ENCODE measurements around the gene P2RY11. TPM values are rescaled to one million over a fixed set of nuclear protein-coding genes. Genes with fewer than 3 reads are reported as not detected.

The P2RY11 gene
- total and polyA plus RNA-seq, 12 donors, result 4.2 to 13.8 (median 6.4) TPM

GRCh38 chr19:10114651-10115391 lies 3.3 kb downstream of the P2RY11 start:
- no peaks in the 10 kb centered on the region for H3K9me3 ChIP-seq
- TF ChIP-seq CTCF (IDR thresholded peaks at IDR 0.05), result no peak
- intact Hi-C loops (cut with DNase I), result loop anchor here in 3 of 10 donors (5.0 to 10.0 kb wide), 3 partner anchors 120 to 183 kb away; partner anchors contain the start of genes OLFM2 (in 1 of the 3) and S1PR2 (in 1 of the 3)
- WGBS, 2 donors, result 81 to 84% methylated on average over 26 of the region's 26 CpGs
- H3K4me3 ChIP-seq, result no peak overlapping the region
- H3K4me1 ChIP-seq, result peaks cover 8 to 52% (median 19%) of the 10 kb centered on the region in 9 donors
- no peak for ATAC-seq
- DNase-seq, result no peak
- H3K36me3 ChIP-seq, result peaks cover 0 to 76% (median 42%) of the 10 kb centered on the region in 9 donors
- H3K27ac ChIP-seq, result no peak overlapping the region
- no peaks in the 10 kb centered on the region for H3K27me3 ChIP-seq

- H3K4me1 ChIP-seq, result peaks cover 8 to 59% (median 19%) of the 10 kb centered on the region in 9 donors
- no peak overlapping the region for H3K4me3 ChIP-seq
- no peaks in the 10 kb centered on the region for H3K9me3 ChIP-seq
- ATAC-seq (no peak), DNase-seq (no peak)
- peaks cover 0 to 69% (median 35%) of the 10 kb centered on the region in 9 donors for H3K36me3 ChIP-seq
- 88 to 89% methylated on average over 40 to 45 of the region's 45 CpGs for WGBS, 2 donors
- no peak for TF ChIP-seq CTCF (IDR thresholded peaks at IDR 0.05)
- no peaks in the 10 kb centered on the region for H3K27me3 ChIP-seq
- no peak overlapping the region for H3K27ac ChIP-seq
- intact Hi-C loops (cut with DNase I), result loop anchor here in 2 of 10 donors (10.0 kb wide), 2 partner anchors 119 to 181 kb away; partner anchors contain the start of genes OLFM2 (in 1 of the 2) and S1PR2 (in 1 of the 2)
Observed at GRCh38 chr19:10115392-10116084, 4.0 kb downstream of the P2RY11 start.

- Histone ChIP-seq H3K4me1 (peaks cover 8 to 54% (median 21%) of the 10 kb centered on the region in 9 donors), H3K4me3 (no peak overlapping the region), H3K27ac (no peak overlapping the region), H3K27me3 (no peaks in the 10 kb centered on the region), H3K9me3 (no peaks in the 10 kb centered on the region), H3K36me3 (peaks cover 0 to 62% (median 31%) of the 10 kb centered on the region in 9 donors)
- DNase-seq (no peak), ATAC-seq (peak in 1 of 8 donors; percentile 13)
- intact Hi-C loops (cut with DNase I), result loop anchor here in 2 of 10 donors (10.0 kb wide), 2 partner anchors 119 to 181 kb away; partner anchors contain the start of genes OLFM2 (in 1 of the 2) and S1PR2 (in 1 of the 2)
- 82 to 87% methylated on average over 35 of the region's 35 CpGs for WGBS, 2 donors
- TF ChIP-seq CTCF (IDR thresholded peaks at IDR 0.05), result no peak
Observed at GRCh38 chr19:10116085-10116865, 4.8 kb downstream of the P2RY11 start.

Data from heart right ventricle (tissue), 16 donors.